Renal pelvis (tissue), 12 donors: ENCODE measurements around the gene KLK3. TPM values are rescaled to one million over a fixed set of nuclear protein-coding genes. Genes with fewer than 3 reads are reported as not detected.
"Not testable (repeated sequence)": the region's sequence is repeated elsewhere in the genome, so short reads cannot be mapped to it uniquely, and the experiment has no call there.

Experiments
- DNase-seq: peaks from one replicate; pipeline ENCODE4 v3.0.0-alpha.2; 2013
- long read RNA-seq, 16 experiments: transcript quantifications; one replicate each; lab custom pipeline, GENCODE V29; 2026
- polyA plus RNA-seq, 3 donors: library from polyadenylated mRNA; unstranded; fragments of 120-200 nt; gene quantifications; one replicate each; pipeline ENCODE4 v1.2.1, GENCODE V29; 2013; ENCODE audit not compliant: insufficient read length in 3 of 3

The KLK3 gene
- under 1 TPM; 0.47 to 0.58 (median 0.51) TPM for polyA plus RNA-seq
- long read RNA-seq, donor 1, result 0 reads
- long read RNA-seq, donor 2, result 0 reads
- long read RNA-seq, donor 3, result 0 reads
- long read RNA-seq, donor 4, result 0 reads
- long read RNA-seq, donor 5, result 0 reads
- long read RNA-seq, donor 6, result 0 reads
- long read RNA-seq, donor 7, result 0 reads
- long read RNA-seq, donor 8, result 0 reads
- long read RNA-seq, donor 9, result 0 reads
- long read RNA-seq, donor 10, result 0 reads
- long read RNA-seq, donor 11, result 0 reads
- long read RNA-seq, donor 12, result 0 reads
- long read RNA-seq, donor 13, result 0 reads
- long read RNA-seq, donor 14, result 0 reads
- long read RNA-seq, donor 15, result 0 reads
- long read RNA-seq, donor 16, result 0 reads

- no peak for DNase-seq
These were observed at the start of gene KLK3 for GRCh38 chr19:50854636-50855410. TSS of gene KLK3 (plus strand) at chr19:50854915. CDS start at chr19:50854956, 41 bp downstream.

- DNase-seq, result no peak
These were observed 45.9 kb upstream of the KLK3 start for GRCh38 chr19:50808856-50809255.

- not testable (repeated sequence) for DNase-seq
These were observed 43.0 kb upstream of the KLK3 start for GRCh38 chr19:50811622-50812238.

- no peak for DNase-seq
These were observed 42.2 kb upstream of the KLK3 start for GRCh38 chr19:50812474-50812873.

GRCh38 chr19:50814883-50815282, 39.8 kb upstream of the KLK3 start:
- no peak for DNase-seq

- DNase-seq, result no peak
These were observed 39.3 kb upstream of the KLK3 start for GRCh38 chr19:50815439-50815838.

- no peak for DNase-seq
These were observed 36.5 kb upstream of the KLK3 start for GRCh38 chr19:50817941-50818858.

GRCh38 chr19:50818859-50819472, 35.7 kb upstream of the KLK3 start:
- no peak for DNase-seq

- DNase-seq, result no peak
These were observed 35.1 kb upstream of the KLK3 start for GRCh38 chr19:50819636-50820035.

- DNase-seq, result no peak
These were observed 34.6 kb upstream of the KLK3 start for GRCh38 chr19:50820086-50820485.

- no peak for DNase-seq
These were observed 34.0 kb upstream of the KLK3 start for GRCh38 chr19:50820549-50821247.

GRCh38 chr19:50821248-50821612, 33.5 kb upstream of the KLK3 start:
- no peak for DNase-seq

- no peak for DNase-seq
These were observed 33.1 kb upstream of the KLK3 start for GRCh38 chr19:50821622-50822021.

- DNase-seq, result no peak
These were observed 32.0 kb upstream of the KLK3 start for GRCh38 chr19:50822661-50823208.

GRCh38 chr19:50823389-50824042, 31.2 kb upstream of the KLK3 start, which contains the start of gene KLK1:
TSS of gene KLK1 (minus strand) at chr19:50823787. CDS start at chr19:50823748, 39 bp downstream.
- DNase-seq, result no peak

- DNase-seq, result no peak
These were observed 28.0 kb upstream of the KLK3 start for GRCh38 chr19:50826492-50827240.

GRCh38 chr19:50827476-50827875, 27.2 kb upstream of the KLK3 start:
- no peak for DNase-seq

- no peak for DNase-seq
These were observed 24.9 kb upstream of the KLK3 start for GRCh38 chr19:50829801-50830200.
